RWPE2 (cell line): Measurements from ENCODE around the gene METTL4.

ENCODE experiments used
- ATAC-seq: fragments of 200-7000 bp; cut with Tn5 transposase; 3 replicates; pipeline ENCODE4 v1.9.1; 2021; ENCODE audit warnings: low read depth
- DNase-seq: peaks from one replicate; pipeline ENCODE4 v3.0.0-alpha.2; 2020; ENCODE audit warnings: low spot score
- H3K27ac ChIP-seq: fragments of 450-650 bp; 2 replicates; pipeline ENCODE4 v1.5.1; 2017; ENCODE audit warnings: mild to moderate bottlenecking; ENCODE audit not compliant: poor library complexity, severe bottlenecking
- H3K27me3 ChIP-seq: fragments of 250-450 bp; sonication (Bioruptor Pico); 2 replicates; pipeline ENCODE4 v1.5.1; 2021; ENCODE audit warnings: mild to moderate bottlenecking, moderate library complexity; ENCODE audit not compliant: insufficient read depth, poor library complexity, severe bottlenecking
- H3K36me3 ChIP-seq: fragments of 250-450 bp; sonication (Bioruptor Pico); 2 replicates; pipeline ENCODE4 v1.5.1; 2020; ENCODE audit warnings: low read depth, mild to moderate bottlenecking, moderate library complexity
- H3K4me1 ChIP-seq: fragments of 250-450 bp; sonication (Bioruptor Pico); 2 replicates; pipeline ENCODE4 v1.5.1; 2021; ENCODE audit warnings: mild to moderate bottlenecking, moderate library complexity; ENCODE audit not compliant: insufficient read depth, poor library complexity, severe bottlenecking
- H3K4me3 ChIP-seq: fragments of 250-450 bp; sonication (Bioruptor Pico); 2 replicates; pipeline ENCODE4 v1.5.1; 2021; ENCODE audit warnings: mild to moderate bottlenecking, moderate library complexity; ENCODE audit not compliant: severe bottlenecking
- H3K9me3 ChIP-seq: fragments of 250-450 bp; sonication (Bioruptor Pico); 2 replicates; pipeline ENCODE4 v1.5.1; 2021; ENCODE audit warnings: mild to moderate bottlenecking, moderate library complexity; ENCODE audit not compliant: severe bottlenecking
- TF ChIP-seq, protein P1 (sequence below): fragments of 450-650 bp; IDR thresholded peaks from one replicate; pipeline ENCODE4 v1.5.1; 2017; ENCODE audit warnings: mild to moderate bottlenecking, moderate library complexity; ENCODE audit not compliant: poor library complexity, severe bottlenecking

METTL4 gene

GRCh38 chr18:2511451-2511850, 59.9 kb downstream of the METTL4 start:
- ATAC-seq (no peak), DNase-seq (no peak)
- TF ChIP-seq, protein P1, sequence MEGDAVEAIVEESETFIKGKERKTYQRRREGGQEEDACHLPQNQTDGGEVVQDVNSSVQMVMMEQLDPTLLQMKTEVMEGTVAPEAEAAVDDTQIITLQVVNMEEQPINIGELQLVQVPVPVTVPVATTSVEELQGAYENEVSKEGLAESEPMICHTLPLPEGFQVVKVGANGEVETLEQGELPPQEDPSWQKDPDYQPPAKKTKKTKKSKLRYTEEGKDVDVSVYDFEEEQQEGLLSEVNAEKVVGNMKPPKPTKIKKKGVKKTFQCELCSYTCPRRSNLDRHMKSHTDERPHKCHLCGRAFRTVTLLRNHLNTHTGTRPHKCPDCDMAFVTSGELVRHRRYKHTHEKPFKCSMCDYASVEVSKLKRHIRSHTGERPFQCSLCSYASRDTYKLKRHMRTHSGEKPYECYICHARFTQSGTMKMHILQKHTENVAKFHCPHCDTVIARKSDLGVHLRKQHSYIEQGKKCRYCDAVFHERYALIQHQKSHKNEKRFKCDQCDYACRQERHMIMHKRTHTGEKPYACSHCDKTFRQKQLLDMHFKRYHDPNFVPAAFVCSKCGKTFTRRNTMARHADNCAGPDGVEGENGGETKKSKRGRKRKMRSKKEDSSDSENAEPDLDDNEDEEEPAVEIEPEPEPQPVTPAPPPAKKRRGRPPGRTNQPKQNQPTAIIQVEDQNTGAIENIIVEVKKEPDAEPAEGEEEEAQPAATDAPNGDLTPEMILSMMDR: no peak
- Histone ChIP-seq H3K4me1 (peaks cover 18% of the 10 kb centered on the region), H3K4me3 (no peak overlapping the region), H3K36me3 (no peaks in the 10 kb centered on the region), H3K27ac (no peak overlapping the region), H3K27me3 (no peaks in the 10 kb centered on the region), H3K9me3 (no peaks in the 10 kb centered on the region)

- H3K36me3 ChIP-seq: no peaks in the 10 kb centered on the region
- no peak overlapping the region for H3K27ac ChIP-seq
- no peak overlapping the region for H3K4me3 ChIP-seq
- ATAC-seq (no peak), DNase-seq (no peak)
- H3K27me3 ChIP-seq: no peaks in the 10 kb centered on the region
- no peaks in the 10 kb centered on the region for H3K9me3 ChIP-seq
- TF ChIP-seq, protein P1: no peak
- H3K4me1 ChIP-seq: peaks cover 8% of the 10 kb centered on the region
Observed at GRCh38 chr18:2510416-2510815, 60.9 kb downstream of the METTL4 start.

GRCh38 chr18:2508678-2509077, 62.6 kb downstream of the METTL4 start:
- no peaks in the 10 kb centered on the region for H3K36me3 ChIP-seq
- DNase-seq (no peak), ATAC-seq (no peak)
- TF ChIP-seq, protein P1: no peak
- no peaks in the 10 kb centered on the region for H3K27me3 ChIP-seq
- no peaks in the 10 kb centered on the region for H3K4me1 ChIP-seq
- no peak overlapping the region for H3K27ac ChIP-seq
- H3K4me3 ChIP-seq: no peak overlapping the region
- H3K9me3 ChIP-seq: no peaks in the 10 kb centered on the region

- Histone ChIP-seq H3K36me3 (no peaks in the 10 kb centered on the region), H3K27ac (no peak overlapping the region), H3K4me3 (no peak overlapping the region), H3K27me3 (no peaks in the 10 kb centered on the region), H3K9me3 (no peaks in the 10 kb centered on the region), H3K4me1 (no peaks in the 10 kb centered on the region)
- TF ChIP-seq, protein P1: no peak
- DNase-seq (no peak), ATAC-seq (no peak)
Observed at GRCh38 chr18:2508155-2508554, 63.1 kb downstream of the METTL4 start.

GRCh38 chr18:2504642-2505041, 66.7 kb downstream of the METTL4 start:
- Histone ChIP-seq H3K4me3 (no peak overlapping the region), H3K36me3 (no peaks in the 10 kb centered on the region), H3K4me1 (no peaks in the 10 kb centered on the region), H3K27ac (no peak overlapping the region), H3K9me3 (no peaks in the 10 kb centered on the region), H3K27me3 (no peaks in the 10 kb centered on the region)
- DNase-seq (no peak), ATAC-seq (no peak)
- TF ChIP-seq, protein P1: no peak
